OCI-LY7 (cell line): ENCODE measurements around the gene INTS1.

ENCODE experiments used
- CTCF ChIP-seq: fragments of 200-600 bp; sonication (generic); conservative IDR thresholded peaks from 2 replicates; pipeline ENCODE4 v1.5.1; 2014; ENCODE audit warnings: mild to moderate bottlenecking, antibody characterized with exemption, low read length, moderate library complexity, mixed read lengths
- EZH2phosphoT487 ChIP-seq: fragments of 200-600 bp; sonication (generic); IDR thresholded peaks from 2 replicates; pipeline ENCODE4 v1.6.1; 2018; ENCODE audit warnings: low read depth, borderline replicate concordance, mild to moderate bottlenecking, mixed run types, antibody characterized with exemption, low read length, moderate library complexity, mixed read lengths

GRCh38 chr7:1490837-1491236, 13.4 kb downstream of the INTS1 start:
- TF ChIP-seq CTCF (no peak), EZH2phosphoT487 (no peak)
